HEK293T (cell line): ENCODE data around the gene PRKG1.

Experiments
- ELF4 ChIP-seq: fragments of 450-650 bp; IDR thresholded peaks from 2 replicates; pipeline ENCODE4 v1.6.1; 2017; ENCODE audit warnings: antibody characterized with exemption
- HDGF ChIP-seq: fragments of 450-650 bp; IDR thresholded peaks from 2 replicates; pipeline ENCODE4 v1.6.1; 2017; ENCODE audit warnings: antibody characterized with exemption, borderline replicate concordance
- L3MBTL2 ChIP-seq: fragments of 450-650 bp; conservative IDR thresholded peaks from 2 replicates; pipeline ENCODE4 v1.6.1; 2016; ENCODE audit warnings: mild to moderate bottlenecking
- LEF1 ChIP-seq: fragments of 450-650 bp; IDR thresholded peaks from 2 replicates; pipeline ENCODE4 v1.6.1; 2017; ENCODE audit warnings: mild to moderate bottlenecking, borderline replicate concordance
- SP1 ChIP-seq: fragments of 450-650 bp; IDR thresholded peaks from 2 replicates; pipeline ENCODE4 v1.6.1; 2017
- SUZ12 ChIP-seq: fragments of 450-650 bp; IDR thresholded peaks from 2 replicates; pipeline ENCODE4 v1.6.1; 2016; ENCODE audit warnings: mild to moderate bottlenecking
- TARDBP ChIP-seq: fragments of 450-650 bp; IDR thresholded peaks from 2 replicates; pipeline ENCODE4 v1.6.1; 2016
- ZNF384 ChIP-seq: fragments of 450-650 bp; IDR thresholded peaks from 2 replicates; pipeline ENCODE4 v1.6.1; 2016

DNA sequence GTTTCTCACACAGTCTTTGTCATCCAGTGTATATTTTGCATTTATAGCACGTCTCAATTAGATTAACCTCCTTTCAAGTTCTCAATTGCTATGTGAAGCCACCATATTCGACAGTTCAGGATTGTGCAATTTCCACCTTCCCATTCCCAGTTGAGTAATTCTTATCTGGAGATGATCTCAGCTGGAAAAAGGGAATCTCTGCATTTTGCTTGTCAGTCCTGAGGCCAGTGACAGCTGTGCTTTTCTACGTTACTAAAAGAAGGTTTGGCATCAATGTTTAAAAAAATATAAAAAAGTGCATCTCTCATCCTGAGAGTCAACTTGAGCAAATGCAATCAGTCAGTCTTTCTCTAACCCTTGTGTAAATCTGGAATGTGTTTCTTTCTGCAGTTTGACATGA is 247.7 kb downstream of the PRKG1 start:
- TF ChIP-seq LEF1, result no peak
- TF ChIP-seq L3MBTL2, result no peak
- no peak for TF ChIP-seq ZNF384
- TF ChIP-seq ELF4, result no peak
- TF ChIP-seq SP1, result no peak
- no peak for TF ChIP-seq SUZ12
- no peak for TF ChIP-seq HDGF
- TF ChIP-seq TARDBP, result no peak
